Subcutaneous abdominal adipose tissue (tissue), 5 donors: ENCODE results near the gene SORBS2.

ENCODE experiments used
- H3K27ac ChIP-seq: one replicate; pipeline ENCODE4 v1.7.0; 2013; ENCODE audit warnings: low read depth, mild to moderate bottlenecking, inconsistent platforms, low read length, moderate library complexity
- H3K27me3 ChIP-seq, 5 donors: one replicate each; pipeline ENCODE4 v1.7.0; 2013; ENCODE audit warnings: low read length in 5 of 5, inconsistent platforms in 1 of 5; ENCODE audit not compliant: control insufficient read depth in 5 of 5, insufficient read depth in 4 of 5
- H3K36me3 ChIP-seq, 5 donors: one replicate each; pipeline ENCODE4 v1.7.0; 2013; ENCODE audit warnings: low read length in 5 of 5; ENCODE audit not compliant: control insufficient read depth in 5 of 5, insufficient read depth in 5 of 5
- H3K4me1 ChIP-seq, 5 donors: one replicate each; pipeline ENCODE4 v1.7.0; 2013; ENCODE audit warnings: low read length in 5 of 5, mild to moderate bottlenecking in 3 of 5, moderate library complexity in 1 of 5; ENCODE audit not compliant: control insufficient read depth in 5 of 5, insufficient read depth in 5 of 5
- H3K4me3 ChIP-seq, 5 donors: one replicate each; pipeline ENCODE4 v1.7.0; 2013; ENCODE audit warnings: low read length in 5 of 5, low read depth in 1 of 5
- H3K9ac ChIP-seq, 5 donors: one replicate each; pipeline ENCODE4 v1.7.0; 2013; ENCODE audit warnings: low read length in 5 of 5, mild to moderate bottlenecking in 4 of 5, moderate library complexity in 3 of 5
- H3K9me3 ChIP-seq, 5 donors: one replicate each; pipeline ENCODE4 v1.7.0; 2013; ENCODE audit warnings: low read length in 5 of 5; ENCODE audit not compliant: control insufficient read depth in 5 of 5
- donor health status: healthy.
- donor health status: healthy.
- donor health status: healthy.
- donor health status: healthy.
- donor health status: healthy.

Gene SORBS2

GRCh38 chr4:185580699-185581098, 231.3 kb downstream of the SORBS2 start:
- peaks cover 0 to 2% (median 0%) of the 10 kb centered on the region in 5 donors for H3K9me3 ChIP-seq
- no peak overlapping the region for H3K27ac ChIP-seq
- H3K36me3 ChIP-seq: no peaks in the 10 kb centered on the region
- peaks cover 0 to 4% (median 0%) of the 10 kb centered on the region in 5 donors for H3K27me3 ChIP-seq
- H3K4me3 ChIP-seq: no peak overlapping the region
- no peaks in the 10 kb centered on the region for H3K4me1 ChIP-seq
- no peak overlapping the region for H3K9ac ChIP-seq

- Histone ChIP-seq H3K4me3 (no peak overlapping the region), H3K27ac (no peak overlapping the region), H3K9ac (no peak overlapping the region)
Observed at GRCh38 chr4:185578284-185578683, 233.7 kb downstream of the SORBS2 start.

GRCh38 chr4:185576962-185577950, 234.7 kb downstream of the SORBS2 start:
- H3K9me3 ChIP-seq: peaks cover 0 to 2% (median 0%) of the 10 kb centered on the region in 5 donors
- no peak overlapping the region for H3K9ac ChIP-seq
- no peaks in the 10 kb centered on the region for H3K36me3 ChIP-seq
- H3K4me1 ChIP-seq: peaks cover 0 to 6% (median 0%) of the 10 kb centered on the region in 5 donors
- peaks cover 0 to 4% (median 0%) of the 10 kb centered on the region in 5 donors for H3K27me3 ChIP-seq
- no peak overlapping the region for H3K27ac ChIP-seq
- H3K4me3 ChIP-seq: no peak overlapping the region

More at GRCh38 chr4:185578284-185578683, 233.7 kb downstream of the SORBS2 start:
- Histone ChIP-seq H3K4me1 (peaks cover 0 to 6% (median 0%) of the 10 kb centered on the region in 5 donors), H3K27me3 (peaks cover 0 to 4% (median 0%) of the 10 kb centered on the region in 5 donors), H3K36me3 (no peaks in the 10 kb centered on the region), H3K9me3 (peaks cover 0 to 2% (median 0%) of the 10 kb centered on the region in 5 donors)

- Histone ChIP-seq H3K27ac (no peak overlapping the region), H3K4me1 (peaks cover 0 to 6% (median 0%) of the 10 kb centered on the region in 5 donors), H3K36me3 (no peaks in the 10 kb centered on the region), H3K27me3 (peaks cover 0 to 4% (median 0%) of the 10 kb centered on the region in 5 donors), H3K9ac (no peak overlapping the region), H3K4me3 (no peak overlapping the region), H3K9me3 (peaks cover 0 to 2% (median 0%) of the 10 kb centered on the region in 5 donors)
Observed at GRCh38 chr4:185576314-185576961, 235.6 kb downstream of the SORBS2 start.

- Histone ChIP-seq H3K4me1 (peaks cover 0 to 6% (median 0%) of the 10 kb centered on the region in 5 donors), H3K36me3 (no peaks in the 10 kb centered on the region), H3K27ac (no peak overlapping the region), H3K4me3 (no peak overlapping the region), H3K27me3 (no peaks in the 10 kb centered on the region), H3K9me3 (no peaks in the 10 kb centered on the region), H3K9ac (no peak overlapping the region)
Observed at GRCh38 chr4:185573651-185574199, 238.3 kb downstream of the SORBS2 start.

- H3K9ac ChIP-seq: no peak overlapping the region
- peaks cover 7 to 29% (median 22%) of the 10 kb centered on the region in 5 donors for H3K4me1 ChIP-seq
- H3K27ac ChIP-seq: no peak overlapping the region
- no peaks in the 10 kb centered on the region for H3K9me3 ChIP-seq
- no peak overlapping the region for H3K4me3 ChIP-seq
- no peaks in the 10 kb centered on the region for H3K27me3 ChIP-seq
- H3K36me3 ChIP-seq: no peaks in the 10 kb centered on the region
Observed at GRCh38 chr4:185570727-185571126, 241.3 kb downstream of the SORBS2 start.

GRCh38 chr4:185567381-185568376, 244.3 kb downstream of the SORBS2 start:
- peaks cover 7 to 24% (median 18%) of the 10 kb centered on the region in 5 donors for H3K4me1 ChIP-seq
- H3K27ac ChIP-seq: peak overlapping the region; percentile 88
- peak overlapping the region in 2 of 5 donors; percentile 5 to 22 for H3K4me3 ChIP-seq
- H3K9ac ChIP-seq: peak overlapping the region in 3 of 5 donors; percentile 33 to 59 (median 40)
- no peaks in the 10 kb centered on the region for H3K36me3 ChIP-seq
- H3K27me3 ChIP-seq: no peaks in the 10 kb centered on the region
- H3K9me3 ChIP-seq: no peaks in the 10 kb centered on the region

GRCh38 chr4:185566972-185567371, 245.0 kb downstream of the SORBS2 start:
- Histone ChIP-seq H3K4me3 (peak overlapping the region in 1 of 5 donors; percentile 12), H3K27me3 (no peaks in the 10 kb centered on the region), H3K4me1 (peaks cover 7 to 24% (median 18%) of the 10 kb centered on the region in 5 donors), H3K36me3 (no peaks in the 10 kb centered on the region), H3K9ac (peak overlapping the region in 3 of 5 donors; percentile 40 to 66 (median 57)), H3K9me3 (no peaks in the 10 kb centered on the region), H3K27ac (peak overlapping the region; percentile 88)

GRCh38 chr4:185566425-185566824, 245.6 kb downstream of the SORBS2 start:
- H3K4me3 ChIP-seq: no peak overlapping the region
- no peaks in the 10 kb centered on the region for H3K36me3 ChIP-seq
- H3K27me3 ChIP-seq: no peaks in the 10 kb centered on the region
- H3K9me3 ChIP-seq: no peaks in the 10 kb centered on the region
- H3K9ac ChIP-seq: peak overlapping the region in 2 of 5 donors; percentile 2 to 66
- peaks cover 7 to 24% (median 18%) of the 10 kb centered on the region in 5 donors for H3K4me1 ChIP-seq
- peak overlapping the region; percentile 88 for H3K27ac ChIP-seq
